NB4 (cell line): ENCODE measurements around the gene WDR7.

ENCODE experiments used
- DNase-seq: peaks from one replicate; pipeline ENCODE4 v3.0.0; 2010; ENCODE audit warnings: low read depth
- H3K4me3 ChIP-seq: one replicate; pipeline ENCODE4 v1.5.1; 2011; ENCODE audit warnings: mild to moderate bottlenecking, low read depth, low read length, moderate library complexity
- CTCF ChIP-seq: IDR thresholded peaks from one replicate; pipeline ENCODE4 v1.5.1; 2012; ENCODE audit warnings: low read depth, low read length
- MYC ChIP-seq: IDR thresholded peaks from 2 replicates; pipeline ENCODE4 v1.6.1; 2011; ENCODE audit warnings: low read depth, low read length
- POLR2A ChIP-seq: IDR thresholded peaks from 2 replicates; pipeline ENCODE4 v1.6.1; 2011; ENCODE audit warnings: mild to moderate bottlenecking; ENCODE audit not compliant: insufficient read length; ENCODE audit errors: extremely low read depth
- TF ChIP-seq, protein P1 (sequence below): IDR thresholded peaks from 2 replicates; pipeline ENCODE4 v1.6.1; 2011; ENCODE audit warnings: low read depth, low read length

The WDR7 gene

GRCh38 chr18:56672391-56672790 lies 21.2 kb downstream of the WDR7 start:
- TF ChIP-seq CTCF (no peak), MYC (no peak), POLR2A (no peak)
- TF ChIP-seq, protein P1, sequence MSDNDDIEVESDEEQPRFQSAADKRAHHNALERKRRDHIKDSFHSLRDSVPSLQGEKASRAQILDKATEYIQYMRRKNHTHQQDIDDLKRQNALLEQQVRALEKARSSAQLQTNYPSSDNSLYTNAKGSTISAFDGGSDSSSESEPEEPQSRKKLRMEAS, result no peak
- no peak overlapping the region for H3K4me3 ChIP-seq
- DNase-seq, result no peak

DNA sequence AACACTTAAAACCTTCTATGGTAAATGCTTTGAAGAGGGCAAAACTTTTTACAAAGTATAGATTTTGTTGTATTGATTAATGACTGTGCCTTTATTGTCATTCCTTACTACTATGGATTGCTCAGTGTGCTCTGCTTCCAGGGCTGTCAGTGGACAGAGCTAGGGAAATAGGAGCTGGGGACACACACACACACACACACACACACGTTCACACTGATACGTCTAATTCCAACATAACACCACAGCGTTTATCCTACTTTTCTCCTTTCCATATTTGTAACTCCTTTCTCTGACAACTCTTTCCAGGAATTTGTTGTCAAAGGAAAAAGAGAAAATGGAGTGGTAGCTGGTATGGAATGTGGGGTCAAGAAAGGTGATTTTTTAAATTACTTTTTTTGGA lies 21.8 kb downstream of the WDR7 start:
- H3K4me3 ChIP-seq, result no peak overlapping the region
- no peak for DNase-seq
- TF ChIP-seq, protein P1, result no peak
- TF ChIP-seq MYC (no peak), POLR2A (no peak)

DNA sequence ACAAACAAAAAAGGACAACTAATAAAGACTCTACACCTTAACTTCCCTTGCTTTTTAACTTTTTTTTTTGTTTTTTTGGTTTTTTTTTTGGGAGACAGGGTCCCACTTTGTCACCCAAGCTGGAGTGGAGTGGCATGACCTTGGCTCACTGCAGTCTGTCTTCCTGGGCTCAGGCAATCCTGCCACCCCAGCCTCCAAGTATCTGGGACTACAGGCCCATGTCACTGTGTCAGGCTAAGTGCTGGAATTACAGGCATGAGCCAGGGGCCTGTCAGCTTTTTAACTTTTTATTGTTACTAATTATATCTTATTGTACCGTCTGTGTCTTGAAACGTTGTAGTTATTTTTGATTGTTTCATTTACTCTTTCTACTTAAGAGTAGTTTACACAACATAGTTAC lies 25.5 kb downstream of the WDR7 start:
- TF ChIP-seq CTCF, result no peak
- TF ChIP-seq, protein P1, result no peak
- TF ChIP-seq POLR2A, result no peak
- TF ChIP-seq MYC, result no peak
- no peak overlapping the region for H3K4me3 ChIP-seq
- no peak for DNase-seq

GRCh38 chr18:56678836-56679565 lies 27.8 kb downstream of the WDR7 start:
- no peak for DNase-seq
- no peak overlapping the region for H3K4me3 ChIP-seq
- TF ChIP-seq, protein P1, result no peak
- no peak for TF ChIP-seq POLR2A
- TF ChIP-seq MYC, result no peak
- TF ChIP-seq CTCF, result no peak

- H3K4me3 ChIP-seq, result no peak overlapping the region
- no peak for DNase-seq
- TF ChIP-seq POLR2A, result no peak
- TF ChIP-seq, protein P1, result no peak
- TF ChIP-seq CTCF, result no peak
- TF ChIP-seq MYC, result no peak
These were observed 33.1 kb downstream of the WDR7 start for GRCh38 chr18:56684277-56684676.

DNA sequence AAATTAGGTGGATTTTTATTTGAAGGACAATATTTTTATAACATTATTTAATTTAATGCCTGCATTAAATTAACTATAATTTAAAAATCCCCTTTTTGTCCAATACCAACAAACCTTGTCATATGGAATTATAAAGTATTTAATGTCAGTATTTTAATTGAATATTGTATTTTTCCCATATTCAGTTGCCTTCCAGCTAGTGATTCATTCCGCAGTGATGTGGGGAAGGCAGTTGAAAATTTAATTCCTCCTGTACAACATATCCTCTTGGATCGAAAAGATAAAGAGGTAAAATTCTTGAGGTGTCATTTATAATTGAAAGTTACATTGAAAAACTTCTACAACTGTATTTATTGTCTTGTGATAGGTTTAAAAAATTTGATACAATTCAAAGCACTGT lies 40.4 kb downstream of the WDR7 start:
- no peak for DNase-seq
- H3K4me3 ChIP-seq, result no peak overlapping the region
- TF ChIP-seq, protein P1, result no peak
- TF ChIP-seq CTCF, result no peak
- no peak for TF ChIP-seq POLR2A
- no peak for TF ChIP-seq MYC
